Small intestine (tissue), 7 donors: ENCODE data around the gene TRIM15. TPM values are rescaled to one million over a fixed set of nuclear protein-coding genes. Genes with fewer than 3 reads are reported as not detected.
"Not testable (repeated sequence)": the region's sequence is repeated elsewhere in the genome, so short reads cannot be mapped to it uniquely, and the experiment has no call there.

Source experiments
- DNase-seq, 2 donors: peaks; one replicate each; pipeline versions ENCODE4 v3.0.0 to v3.0.0-alpha.2; 2013
- FAIRE-seq: peaks from 2 replicates; lab custom pipeline; 2012; peaks lifted over from hg19 to GRCh38; lab: Jason Lieb, UNC
- H3K27ac ChIP-seq, 3 donors: one replicate each; pipeline ENCODE4 v1.5.1; 2013; ENCODE audit warnings: low read length in 2 of 3, mild to moderate bottlenecking in 2 of 3, control low read depth in 1 of 3, inconsistent platforms in 1 of 3, low read depth in 1 of 3, moderate library complexity in 1 of 3
- H3K27me3 ChIP-seq, 3 donors: one replicate each; pipeline ENCODE4 v1.6.1; 2013; ENCODE audit warnings: low read length in 3 of 3, inconsistent platforms in 1 of 3; ENCODE audit not compliant: control insufficient read depth in 3 of 3, insufficient read depth in 3 of 3
- H3K36me3 ChIP-seq, 3 donors: one replicate each; pipeline ENCODE4 v1.6.1; 2013; ENCODE audit warnings: low read length in 3 of 3, inconsistent platforms in 1 of 3, low read depth in 1 of 3, mild to moderate bottlenecking in 1 of 3, moderate library complexity in 1 of 3; ENCODE audit not compliant: control insufficient read depth in 3 of 3, insufficient read depth in 2 of 3
- H3K4me1 ChIP-seq, 3 donors: one replicate each; pipeline ENCODE4 v1.6.1; 2013; ENCODE audit warnings: low read length in 2 of 3, inconsistent platforms in 1 of 3, low read depth in 1 of 3, mild to moderate bottlenecking in 1 of 3, moderate library complexity in 1 of 3; ENCODE audit not compliant: control insufficient read depth in 3 of 3, insufficient read depth in 2 of 3
- H3K4me3 ChIP-seq, 3 donors: one replicate each; pipeline ENCODE4 v1.5.1; 2013; ENCODE audit warnings: low read length in 3 of 3, control low read depth in 1 of 3, inconsistent platforms in 1 of 3, low read depth in 1 of 3, mild to moderate bottlenecking in 1 of 3, moderate library complexity in 1 of 3
- H3K9me3 ChIP-seq, 2 donors: one replicate each; pipeline ENCODE4 v1.6.1; 2013; ENCODE audit warnings: low read depth in 1 of 2, low read length in 1 of 2; ENCODE audit not compliant: control insufficient read depth in 2 of 2, insufficient read depth in 1 of 2
- WGBS, 3 donors: extraction: QIAGEN DNeasy Blood & Tissue Kit; methylation state at CpG; one replicate each; pipeline ENCODE4 v1.1.7; 2013; 5-methylcytosine and 5-hydroxymethylcytosine counted together
- polyA plus RNA-seq, 4 donors: library from polyadenylated mRNA; stranded (reverse) in 3 of 4; unstranded in 1 of 4; fragments of 200-250 nt in 3 of 4; fragments of 120-200 nt in 1 of 4; gene quantifications; one replicate each; pipeline versions ENCODE4 v1.2.1 to v1.2.3, GENCODE V29; 2013
- donor health status: healthy with polysubstance abuse.
- donor health status: control.
- donor health status: control.
- donor health status: Bipolar disorder and iron deficiency.
- donor health status: healthy.

TRIM15 gene
- polyA plus RNA-seq, 4 donors, result 26.1 to 122 (median 63.3) TPM

GRCh38 chr6:30136570-30137286 lies 26.6 kb upstream of the TRIM15 start:
- DNase-seq (no peak), FAIRE-seq (no peak)
- H3K36me3 ChIP-seq, result no peaks in the 10 kb centered on the region
- peaks cover 0 to 39% (median 3%) of the 10 kb centered on the region in 3 donors for H3K4me1 ChIP-seq
- H3K27ac ChIP-seq, result peak overlapping the region in 2 of 3 donors; percentile 75 to 77
- H3K27me3 ChIP-seq, result peaks cover 0 to 7% (median 0%) of the 10 kb centered on the region in 3 donors
- peaks cover 0 to 2% of the 10 kb centered on the region in 2 donors for H3K9me3 ChIP-seq
- peak overlapping the region in 2 of 3 donors; percentile 17 to 44 for H3K4me3 ChIP-seq
- WGBS, 3 donors, result 71 to 78% (median 72%) methylated on average over 11 of the region's 11 CpGs

- FAIRE-seq, H3K36me3 ChIP-seq, H3K27me3 ChIP-seq, H3K27ac ChIP-seq, H3K9me3 ChIP-seq, DNase-seq, H3K4me3 ChIP-seq: not testable (repeated sequence)
- H3K4me1 ChIP-seq, result peaks cover 1 to 37% (median 5%) of the 10 kb centered on the region in 3 donors
- 84 to 91% (median 90%) methylated on average over 8 of the region's 8 CpGs for WGBS, 3 donors
Measured at GRCh38 chr6:30140240-30140639, 23.1 kb upstream of the TRIM15 start.

- no peak overlapping the region for H3K27ac ChIP-seq
- H3K4me1 ChIP-seq, result peaks cover 1 to 22% (median 4%) of the 10 kb centered on the region in 3 donors
- WGBS, 3 donors, result 65 to 76% (median 68%) methylated on average over 3 of the region's 3 CpGs
- peaks cover 0 to 8% (median 0%) of the 10 kb centered on the region in 3 donors for H3K27me3 ChIP-seq
- no peaks in the 10 kb centered on the region for H3K9me3 ChIP-seq
- no peak overlapping the region for H3K4me3 ChIP-seq
- peaks cover 0 to 9% (median under 1%) of the 10 kb centered on the region in 3 donors for H3K36me3 ChIP-seq
- DNase-seq (no peak), FAIRE-seq (no peak)
Measured at GRCh38 chr6:30142665-30143064, 20.7 kb upstream of the TRIM15 start.

- WGBS, 3 donors, result 16 to 52% (median 18%) methylated on average over 2 of the region's 2 CpGs
- peaks cover 1 to 18% (median 4%) of the 10 kb centered on the region in 3 donors for H3K4me1 ChIP-seq
- H3K36me3 ChIP-seq, result peaks cover 0 to 12% (median 2%) of the 10 kb centered on the region in 3 donors
- no peaks in the 10 kb centered on the region for H3K9me3 ChIP-seq
- H3K27me3 ChIP-seq, result peaks cover 0 to 8% (median 0%) of the 10 kb centered on the region in 3 donors
- DNase-seq, result peak; percentile 71 to 90
- H3K27ac ChIP-seq, result peak overlapping the region in 1 of 3 donors; percentile 81
- FAIRE-seq, result no peak
- H3K4me3 ChIP-seq, result no peak overlapping the region
Measured at GRCh38 chr6:30143780-30144179, 19.6 kb upstream of the TRIM15 start.

GRCh38 chr6:30144811-30145210 lies 18.5 kb upstream of the TRIM15 start:
- Histone ChIP-seq H3K4me1 (peaks cover 1 to 17% (median 4%) of the 10 kb centered on the region in 3 donors), H3K9me3 (no peaks in the 10 kb centered on the region), H3K27ac (peak overlapping the region in 1 of 3 donors; percentile 81), H3K27me3 (peaks cover 0 to 8% (median 0%) of the 10 kb centered on the region in 3 donors), H3K4me3 (no peak overlapping the region), H3K36me3 (peaks cover 0 to 12% (median 2%) of the 10 kb centered on the region in 3 donors)
- DNase-seq, result peak in 1 of 2 donors; percentile 48
- FAIRE-seq, result no peak
- WGBS, 3 donors, result 49 to 64% (median 63%) methylated on average over 6 of the region's 6 CpGs

GRCh38 chr6:30145818-30146217 lies 17.5 kb upstream of the TRIM15 start:
- Histone ChIP-seq H3K4me3 (no peak overlapping the region), H3K27me3 (peaks cover 0 to 8% (median 0%) of the 10 kb centered on the region in 3 donors), H3K36me3 (peaks cover 0 to 12% (median 2%) of the 10 kb centered on the region in 3 donors), H3K4me1 (peaks cover 1 to 17% (median 4%) of the 10 kb centered on the region in 3 donors), H3K9me3 (no peaks in the 10 kb centered on the region), H3K27ac (no peak overlapping the region)
- WGBS, 3 donors, result 66 to 80% (median 73%) methylated on average over 7 of the region's 7 CpGs
- DNase-seq, result no peak
- no peak for FAIRE-seq

- no peak overlapping the region for H3K27ac ChIP-seq
- no peaks in the 10 kb centered on the region for H3K9me3 ChIP-seq
- no peak overlapping the region for H3K4me3 ChIP-seq
- DNase-seq (no peak), FAIRE-seq (no peak)
- peaks cover 1 to 28% (median 7%) of the 10 kb centered on the region in 3 donors for H3K4me1 ChIP-seq
- WGBS, 3 donors, result 67 to 82% (median 77%) methylated on average over 3 of the region's 3 CpGs
- H3K36me3 ChIP-seq, result peaks cover 0 to 12% (median 2%) of the 10 kb centered on the region in 3 donors
- H3K27me3 ChIP-seq, result peaks cover 0 to 4% (median 0%) of the 10 kb centered on the region in 3 donors
Measured at GRCh38 chr6:30147096-30147495, 16.2 kb upstream of the TRIM15 start.

- WGBS, 3 donors, result 47 to 61% (median 49%) methylated on average over 3 of the region's 3 CpGs
- DNase-seq, result no peak
- FAIRE-seq, result no peak
- Histone ChIP-seq H3K9me3 (no peaks in the 10 kb centered on the region), H3K4me3 (no peak overlapping the region), H3K36me3 (peaks cover 0 to 17% (median 2%) of the 10 kb centered on the region in 3 donors), H3K4me1 (peaks cover 10 to 45% (median 10%) of the 10 kb centered on the region in 3 donors), H3K27ac (no peak overlapping the region), H3K27me3 (peaks cover 0 to under 1% (median 0%) of the 10 kb centered on the region in 3 donors)
Measured at GRCh38 chr6:30149234-30149633, 14.1 kb upstream of the TRIM15 start.
